ENCODE results near the gene SORCS1. TPM values are rescaled to one million over a fixed set of nuclear protein-coding genes. Genes with fewer than 3 reads are reported as not detected.
A peak's percentile ranks its signal among the peaks of the same experiment; 100 is the strongest.

The SORCS1 gene
- total RNA-seq, 1 experiment from 2014 or later = 1.7 TPM

- H3K27me3 ChIP-seq (ENCODE audit: insufficient read depth, low read length) = no peaks in the 10 kb centered on the region
- no peaks in the 10 kb centered on the region for H3K9me3 ChIP-seq (ENCODE audit: control insufficient read depth, low read depth, low read length)
- no peak overlapping the region for H3T11ph ChIP-seq (ENCODE audit: low read length)
- H3K23me2 ChIP-seq (ENCODE audit: insufficient read length, low read depth, low read length, poor library complexity, severe bottlenecking) = no peaks in the 10 kb centered on the region
- H3K79me1 ChIP-seq (ENCODE audit: insufficient read depth, low read depth, low read length, poor library complexity, severe bottlenecking) = no peaks in the 10 kb centered on the region
- no peak overlapping the region for H3K18ac ChIP-seq (ENCODE audit: insufficient read length, low read depth, low read length)
- no peak overlapping the region for H3K4me2 ChIP-seq (ENCODE audit: insufficient read depth, insufficient read length, low read length)
- no peak overlapping the region for H3K27ac ChIP-seq (ENCODE audit: insufficient read length, low read depth, low read length)
- no peaks in the 10 kb centered on the region for H3K4me1 ChIP-seq (ENCODE audit: insufficient read depth, low read length)
- no peak overlapping the region for H4K91ac ChIP-seq (ENCODE audit: insufficient read length, low read depth, low read length)
- WGBS (ENCODE audit: extremely low coverage, insufficient read length, low lambda C conversion rate) = no CpG with 5 or more reads among the region's 5 CpGs
- H2AFZ ChIP-seq (ENCODE audit: low read length) = no peak overlapping the region
- no peaks in the 10 kb centered on the region for H3K27me3 Mint-ChIP-seq (ENCODE audit: low read depth)
- H2BK5ac ChIP-seq (ENCODE audit: insufficient read length, low read length) = no peak overlapping the region
- H4K5ac ChIP-seq (ENCODE audit: insufficient read length, low read depth, low read length) = no peak overlapping the region
- H3K4ac ChIP-seq (ENCODE audit: low read depth, low read length) = no peak overlapping the region
- H3K4me3 Mint-ChIP-seq = no peak overlapping the region
- no peak for DNase-seq
- no peak overlapping the region for H2AK5ac ChIP-seq (ENCODE audit: insufficient read length, low read length)
- no peak overlapping the region for H3K56ac ChIP-seq (ENCODE audit: insufficient read length, low read depth, low read length)
- H2BK15ac ChIP-seq (ENCODE audit: low read depth, low read length) = no peak overlapping the region
- peaks cover 12 to 14% of the 10 kb centered on the region in 2 experiments for H3K4me1 Mint-ChIP-seq
- H4K20me1 ChIP-seq (ENCODE audit: control insufficient read depth, insufficient read depth, insufficient read length) = no peaks in the 10 kb centered on the region
- no peak overlapping the region for H3K23ac ChIP-seq (ENCODE audit: insufficient read length, low read depth, low read length)
- H3K36me3 Mint-ChIP-seq (ENCODE audit: insufficient read depth in 1 of 3, low read depth in 3 of 3) = peaks cover 0 to 5% (median 0%) of the 10 kb centered on the region in 3 experiments; a peak in 3 of 7 replicates
- H3K9me3 Mint-ChIP-seq = peaks cover 8 to 9% of the 10 kb centered on the region in 2 experiments
- TF ChIP-seq, protein P1, sequence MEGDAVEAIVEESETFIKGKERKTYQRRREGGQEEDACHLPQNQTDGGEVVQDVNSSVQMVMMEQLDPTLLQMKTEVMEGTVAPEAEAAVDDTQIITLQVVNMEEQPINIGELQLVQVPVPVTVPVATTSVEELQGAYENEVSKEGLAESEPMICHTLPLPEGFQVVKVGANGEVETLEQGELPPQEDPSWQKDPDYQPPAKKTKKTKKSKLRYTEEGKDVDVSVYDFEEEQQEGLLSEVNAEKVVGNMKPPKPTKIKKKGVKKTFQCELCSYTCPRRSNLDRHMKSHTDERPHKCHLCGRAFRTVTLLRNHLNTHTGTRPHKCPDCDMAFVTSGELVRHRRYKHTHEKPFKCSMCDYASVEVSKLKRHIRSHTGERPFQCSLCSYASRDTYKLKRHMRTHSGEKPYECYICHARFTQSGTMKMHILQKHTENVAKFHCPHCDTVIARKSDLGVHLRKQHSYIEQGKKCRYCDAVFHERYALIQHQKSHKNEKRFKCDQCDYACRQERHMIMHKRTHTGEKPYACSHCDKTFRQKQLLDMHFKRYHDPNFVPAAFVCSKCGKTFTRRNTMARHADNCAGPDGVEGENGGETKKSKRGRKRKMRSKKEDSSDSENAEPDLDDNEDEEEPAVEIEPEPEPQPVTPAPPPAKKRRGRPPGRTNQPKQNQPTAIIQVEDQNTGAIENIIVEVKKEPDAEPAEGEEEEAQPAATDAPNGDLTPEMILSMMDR (conservative IDR thresholded peaks at IDR 0.05) = no peak
- H3K9ac ChIP-seq (ENCODE audit: extremely low read depth, insufficient read length, low read length) = no peak overlapping the region
- peak overlapping the region in 1 of 3 experiments; percentile 32; a peak in 1 of 7 replicates for H3K27ac Mint-ChIP-seq
- H4K8ac ChIP-seq (replicated peaks; ENCODE audit: insufficient read length, low read depth, low read length) = no peak overlapping the region
- no peak overlapping the region for H2BK12ac ChIP-seq (ENCODE audit: insufficient read length, low read depth, low read length)
- no peak overlapping the region for H2BK120ac ChIP-seq (ENCODE audit: low read depth, low read length, poor library complexity, severe bottlenecking)
- no peak overlapping the region for H3K14ac ChIP-seq (ENCODE audit: insufficient read depth, low read length)
- H2BK20ac ChIP-seq (ENCODE audit: low read depth, low read length, poor library complexity, severe bottlenecking) = no peak overlapping the region
- no peaks in the 10 kb centered on the region for H3K79me2 ChIP-seq (ENCODE audit: insufficient read depth, low read length)
Measured at GRCh38 chr10:106877574-106877973, 286.9 kb downstream of the SORCS1 start.

All from H9 (cell line).